Fibroblast of skin of right quadriceps (primary cell): Measurements from ENCODE around the gene MYH15.

Experiments used
- DNase-seq: peaks from one replicate; pipeline ENCODE4 v3.0.0-alpha.2; 2013

MYH15 gene

GRCh38 chr3:108509263-108509662 is 1.1 kb downstream of the MYH15 start:
- DNase-seq = no peak

- no peak for DNase-seq
Measured at GRCh38 chr3:108507902-108508301, 2.5 kb downstream of the MYH15 start.

- no peak for DNase-seq
Measured at GRCh38 chr3:108505811-108506210, 4.6 kb downstream of the MYH15 start.

- DNase-seq = no peak
Measured at GRCh38 chr3:108503722-108504121, 6.7 kb downstream of the MYH15 start.

- no peak for DNase-seq
Measured at GRCh38 chr3:108501535-108501934, 8.9 kb downstream of the MYH15 start.

GRCh38 chr3:108500728-108501127 is 9.7 kb downstream of the MYH15 start:
- peak; percentile 10 for DNase-seq

- DNase-seq = no peak
Measured at GRCh38 chr3:108497271-108497670, 13.1 kb downstream of the MYH15 start.

GRCh38 chr3:108495717-108496116 is 14.7 kb downstream of the MYH15 start:
- DNase-seq = peak; percentile 15

GRCh38 chr3:108494906-108495531 is 15.4 kb downstream of the MYH15 start:
- DNase-seq = no peak

- DNase-seq = no peak
Measured at GRCh38 chr3:108493862-108494261, 16.5 kb downstream of the MYH15 start.

- DNase-seq = no peak
Measured at GRCh38 chr3:108491456-108491855, 18.9 kb downstream of the MYH15 start.

GRCh38 chr3:108489776-108490175 is 20.6 kb downstream of the MYH15 start:
- DNase-seq = peak; percentile 49

GRCh38 chr3:108488631-108489030 is 21.8 kb downstream of the MYH15 start:
- DNase-seq = peak; percentile 76

- no peak for DNase-seq
Measured at GRCh38 chr3:108487439-108487838, 23.0 kb downstream of the MYH15 start.

GRCh38 chr3:108486941-108487340 is 23.5 kb downstream of the MYH15 start:
- peak; percentile 40 for DNase-seq

- no peak for DNase-seq
Measured at GRCh38 chr3:108486338-108486737, 24.1 kb downstream of the MYH15 start.

GRCh38 chr3:108485146-108485545 is 25.2 kb downstream of the MYH15 start:
- no peak for DNase-seq

GRCh38 chr3:108479224-108479623 is 31.2 kb downstream of the MYH15 start:
- DNase-seq = no peak

GRCh38 chr3:108477511-108478147 is 32.8 kb downstream of the MYH15 start:
- peak; percentile 66 for DNase-seq

GRCh38 chr3:108475220-108475782 is 35.1 kb downstream of the MYH15 start:
- no peak for DNase-seq

- peak; percentile 76 for DNase-seq
Measured at GRCh38 chr3:108474581-108474980, 35.8 kb downstream of the MYH15 start.

- no peak for DNase-seq
Measured at GRCh38 chr3:108473711-108474110, 36.7 kb downstream of the MYH15 start.

- DNase-seq = peak; percentile 94
Measured at GRCh38 chr3:108472001-108472591, 38.3 kb downstream of the MYH15 start.

- peak; percentile 19 for DNase-seq
Measured at GRCh38 chr3:108471426-108471825, 39.0 kb downstream of the MYH15 start.
